ENCODE measurements around the gene UQCC2.

The UQCC2 gene

DNA sequence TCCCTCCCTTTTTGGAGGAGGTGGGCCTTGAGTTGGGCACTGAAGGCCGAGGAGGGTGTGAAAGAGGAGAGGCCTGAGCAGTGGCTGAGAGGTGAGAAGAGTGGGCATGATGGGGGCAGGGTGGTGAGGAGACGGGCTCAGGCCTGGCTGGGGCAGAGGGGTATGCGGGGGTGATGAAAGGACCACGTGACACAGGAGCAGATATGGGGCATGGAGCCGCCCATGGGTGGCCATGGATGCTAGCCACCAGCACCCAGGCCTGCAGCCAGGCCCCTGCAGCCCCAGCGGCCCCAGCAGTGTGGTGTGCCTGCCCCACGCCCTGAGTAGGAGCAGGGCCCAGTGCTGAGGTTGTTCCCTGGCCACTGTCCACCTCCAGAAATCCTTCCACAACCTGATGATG, 26.5 kb downstream of the UQCC2 start:
- Histone ChIP-seq H4K91ac (ENCODE audit: low read length) (peak overlapping the region; percentile 18), H3K4me1 (ENCODE audit: control insufficient read depth, insufficient read depth, low read depth, low read length) (peaks cover 4% of the 10 kb centered on the region)
- 94% methylated on average over 7 of the region's 7 CpGs for WGBS

GRCh38 chr6:33684428-33684896, 27.0 kb downstream of the UQCC2 start:
- Histone ChIP-seq H3K4ac (ENCODE audit: low read depth in 1 of 2, low read length in 2 of 2) (no peak overlapping the region), H3K9ac (ENCODE audit: low read length) (no peak overlapping the region), H3K18ac (ENCODE audit: low read depth in 1 of 2, low read length in 2 of 2) (no peak overlapping the region), H3K36me3 (ENCODE audit: control insufficient read depth in 1 of 2, insufficient read depth in 2 of 2, low read depth in 1 of 2, low read length in 2 of 2) (peaks cover 90 to 96% of the 10 kb centered on the region in 2 experiments), H2BK12ac (ENCODE audit: low read length in 2 of 2) (no peak overlapping the region), H2BK5ac (ENCODE audit: low read depth, low read length, poor library complexity, severe bottlenecking) (no peak overlapping the region), H3K14ac (ENCODE audit: low read length in 2 of 2) (no peak overlapping the region), H3K4me1 (ENCODE audit: control insufficient read depth, insufficient read depth, low read depth, low read length) (peaks cover 4% of the 10 kb centered on the region), H3K27ac (ENCODE audit: low read length, poor library complexity, severe bottlenecking) (no peak overlapping the region), H2AK5ac (ENCODE audit: low read length, severe bottlenecking) (no peak overlapping the region), H4K91ac (ENCODE audit: low read length) (no peak overlapping the region), H3K27me3 (ENCODE audit: control insufficient read depth in 1 of 2, insufficient read depth in 1 of 2, low read length in 2 of 2) (no peaks in the 10 kb centered on the region), H2BK120ac (ENCODE audit: low read depth, low read length) (no peak overlapping the region), H3K4me3 (ENCODE audit: insufficient read depth in 1 of 2, low read depth in 1 of 2, low read length in 2 of 2) (peak overlapping the region in 1 of 2 experiments; percentile 0), H3K23ac (ENCODE audit: low read length in 2 of 2) (no peak overlapping the region), H3K79me1 (replicated peaks; ENCODE audit: low read length, poor library complexity, severe bottlenecking) (no peaks in the 10 kb centered on the region), H3K4me2 (ENCODE audit: low read length, poor library complexity, severe bottlenecking) (no peak overlapping the region), H3K9me3 (ENCODE audit: control insufficient read depth, low read length) (no peaks in the 10 kb centered on the region), H4K8ac (ENCODE audit: low read length) (no peak overlapping the region), H2BK15ac (ENCODE audit: low read depth, poor library complexity, severe bottlenecking) (no peak overlapping the region), H2AFZ (ENCODE audit: low read depth, low read length) (no peak overlapping the region)
- WGBS: 98% methylated on average over 16 of the region's 16 CpGs
- no peak for DNase-seq

More for the DNA sequence above, 26.5 kb downstream of the UQCC2 start:
- no peaks in the 10 kb centered on the region for H3K9me3 ChIP-seq (ENCODE audit: control insufficient read depth, low read length)
- H3K27me3 ChIP-seq (ENCODE audit: control insufficient read depth in 1 of 2, insufficient read depth in 1 of 2, low read length in 2 of 2): no peaks in the 10 kb centered on the region
- H2BK120ac ChIP-seq (ENCODE audit: low read depth, low read length): no peak overlapping the region
- no peak for DNase-seq
- H2BK15ac ChIP-seq (ENCODE audit: low read depth, poor library complexity, severe bottlenecking): no peak overlapping the region
- no peak overlapping the region for H3K4ac ChIP-seq (ENCODE audit: low read depth in 1 of 2, low read length in 2 of 2)
- H3K79me1 ChIP-seq (replicated peaks; ENCODE audit: low read length, poor library complexity, severe bottlenecking): no peaks in the 10 kb centered on the region
- H3K23ac ChIP-seq (ENCODE audit: low read length in 2 of 2): no peak overlapping the region
- no peak overlapping the region for H3K9ac ChIP-seq (ENCODE audit: low read length)
- H2AK5ac ChIP-seq (ENCODE audit: low read length, severe bottlenecking): no peak overlapping the region
- H2BK12ac ChIP-seq (ENCODE audit: low read length in 2 of 2): no peak overlapping the region
- H3K18ac ChIP-seq (ENCODE audit: low read depth in 1 of 2, low read length in 2 of 2): no peak overlapping the region
- no peak overlapping the region for H3K4me3 ChIP-seq (ENCODE audit: insufficient read depth in 1 of 2, low read depth in 1 of 2, low read length in 2 of 2)
- H3K27ac ChIP-seq (ENCODE audit: low read length, poor library complexity, severe bottlenecking): no peak overlapping the region
- H2BK5ac ChIP-seq (ENCODE audit: low read depth, low read length, poor library complexity, severe bottlenecking): no peak overlapping the region
- H3K4me2 ChIP-seq (ENCODE audit: low read length, poor library complexity, severe bottlenecking): no peak overlapping the region
- no peak overlapping the region for H2AFZ ChIP-seq (ENCODE audit: low read depth, low read length)
- no peak overlapping the region for H4K8ac ChIP-seq (ENCODE audit: low read length)
- H3K36me3 ChIP-seq (ENCODE audit: control insufficient read depth in 1 of 2, insufficient read depth in 2 of 2, low read depth in 1 of 2, low read length in 2 of 2): peaks cover 90 to 96% of the 10 kb centered on the region in 2 experiments
- no peak overlapping the region for H3K14ac ChIP-seq (ENCODE audit: low read length in 2 of 2)

DNA sequence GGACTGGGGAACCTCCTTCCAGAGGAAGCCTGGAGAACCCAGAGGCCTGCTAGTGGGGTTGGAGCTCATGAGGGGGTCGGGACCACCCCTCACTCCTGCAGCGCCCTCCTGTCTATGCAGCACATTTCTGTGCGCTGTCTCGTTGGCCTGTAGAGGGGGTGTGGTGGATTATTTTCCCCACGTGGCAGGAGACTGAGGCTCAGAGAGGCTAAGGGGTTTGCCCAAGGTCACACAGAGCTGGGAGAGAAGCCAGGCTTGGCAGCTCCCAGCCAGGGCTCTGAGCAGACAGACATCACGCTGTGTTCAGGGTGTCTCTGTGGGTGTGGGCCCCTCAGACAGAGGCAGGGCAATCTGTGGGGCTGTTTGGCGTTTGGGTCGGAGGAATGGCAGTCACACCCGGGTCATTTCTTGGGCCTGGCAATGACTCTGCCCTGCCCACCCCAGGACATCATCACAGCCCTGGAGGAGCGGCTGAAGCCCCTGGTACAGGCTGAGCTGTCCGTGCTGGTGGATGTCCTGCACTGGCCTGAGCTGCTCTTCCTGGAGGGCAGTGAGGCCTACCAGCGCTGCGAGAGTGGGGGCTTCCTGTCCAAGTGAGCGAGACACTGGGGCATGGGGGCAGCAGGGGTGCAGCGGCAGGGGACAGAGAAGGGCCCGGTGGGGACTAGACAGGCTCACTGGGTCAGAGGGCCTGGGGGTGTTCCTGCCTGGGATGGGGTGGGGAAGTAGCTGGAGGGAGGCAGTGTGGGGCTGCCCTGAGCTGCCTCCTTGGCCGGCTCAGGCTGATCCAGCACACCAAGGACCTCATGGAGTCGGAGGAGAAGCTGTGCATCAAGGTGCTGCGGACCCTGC, 27.7 kb downstream of the UQCC2 start:
- H3K36me3 ChIP-seq (ENCODE audit: control insufficient read depth in 1 of 2, insufficient read depth in 2 of 2, low read depth in 1 of 2, low read length in 2 of 2): peaks cover 90 to 96% of the 10 kb centered on the region in 2 experiments
- no peak overlapping the region for H4K91ac ChIP-seq (ENCODE audit: low read length)
- H2BK15ac ChIP-seq (ENCODE audit: low read depth, poor library complexity, severe bottlenecking): no peak overlapping the region
- 93% methylated on average over 18 of the region's 19 CpGs for WGBS
- no peaks in the 10 kb centered on the region for H3K79me1 ChIP-seq (replicated peaks; ENCODE audit: low read length, poor library complexity, severe bottlenecking)
- no peak for DNase-seq
- H3K27me3 ChIP-seq (ENCODE audit: control insufficient read depth in 1 of 2, insufficient read depth in 1 of 2, low read length in 2 of 2): no peaks in the 10 kb centered on the region
- no peak overlapping the region for H4K8ac ChIP-seq (ENCODE audit: low read length)
- no peak overlapping the region for H2AFZ ChIP-seq (ENCODE audit: low read depth, low read length)
- no peaks in the 10 kb centered on the region for H3K9me3 ChIP-seq (ENCODE audit: control insufficient read depth, low read length)
- H3K23ac ChIP-seq (ENCODE audit: low read length in 2 of 2): no peak overlapping the region
- H3K4me2 ChIP-seq (ENCODE audit: low read length, poor library complexity, severe bottlenecking): no peak overlapping the region
- no peak overlapping the region for H3K18ac ChIP-seq (ENCODE audit: low read depth in 1 of 2, low read length in 2 of 2)
- H3K4me1 ChIP-seq (ENCODE audit: control insufficient read depth, insufficient read depth, low read depth, low read length): peaks cover 4% of the 10 kb centered on the region
- no peak overlapping the region for H2BK12ac ChIP-seq (ENCODE audit: low read length in 2 of 2)
- no peak overlapping the region for H2BK5ac ChIP-seq (ENCODE audit: low read depth, low read length, poor library complexity, severe bottlenecking)
- H3K9ac ChIP-seq (ENCODE audit: low read length): no peak overlapping the region
- no peak overlapping the region for H3K14ac ChIP-seq (ENCODE audit: low read length in 2 of 2)
- no peak overlapping the region for H2BK120ac ChIP-seq (ENCODE audit: low read depth, low read length)
- no peak overlapping the region for H3K4ac ChIP-seq (ENCODE audit: low read depth in 1 of 2, low read length in 2 of 2)
- H3K4me3 ChIP-seq (ENCODE audit: insufficient read depth in 1 of 2, low read depth in 1 of 2, low read length in 2 of 2): no peak overlapping the region
- no peak overlapping the region for H3K27ac ChIP-seq (ENCODE audit: low read length, poor library complexity, severe bottlenecking)
- H2AK5ac ChIP-seq (ENCODE audit: low read length, severe bottlenecking): no peak overlapping the region

GRCh38 chr6:33683051-33683571, 28.4 kb downstream of the UQCC2 start:
- peaks cover under 1% of the 10 kb centered on the region for H3K79me1 ChIP-seq (replicated peaks; ENCODE audit: low read length, poor library complexity, severe bottlenecking)
- H3K27me3 ChIP-seq (ENCODE audit: control insufficient read depth in 1 of 2, insufficient read depth in 1 of 2, low read length in 2 of 2): no peaks in the 10 kb centered on the region
- H3K23ac ChIP-seq (ENCODE audit: low read length in 2 of 2): no peak overlapping the region
- H3K14ac ChIP-seq (ENCODE audit: low read length in 2 of 2): no peak overlapping the region
- H2AFZ ChIP-seq (ENCODE audit: low read depth, low read length): no peak overlapping the region
- no peak overlapping the region for H3K18ac ChIP-seq (ENCODE audit: low read depth in 1 of 2, low read length in 2 of 2)
- H2BK15ac ChIP-seq (ENCODE audit: low read depth, poor library complexity, severe bottlenecking): no peak overlapping the region
- H2BK12ac ChIP-seq (ENCODE audit: low read length in 2 of 2): no peak overlapping the region
- H2AK5ac ChIP-seq (ENCODE audit: low read length, severe bottlenecking): no peak overlapping the region
- no peaks in the 10 kb centered on the region for H3K9me3 ChIP-seq (ENCODE audit: control insufficient read depth, low read length)
- no peak overlapping the region for H4K91ac ChIP-seq (ENCODE audit: low read length)
- H2BK120ac ChIP-seq (ENCODE audit: low read depth, low read length): no peak overlapping the region
- H3K4me2 ChIP-seq (ENCODE audit: low read length, poor library complexity, severe bottlenecking): no peak overlapping the region
- H3K36me3 ChIP-seq (ENCODE audit: control insufficient read depth in 1 of 2, insufficient read depth in 2 of 2, low read depth in 1 of 2, low read length in 2 of 2): peaks cover 90 to 95% of the 10 kb centered on the region in 2 experiments
- H3K4ac ChIP-seq (ENCODE audit: low read depth in 1 of 2, low read length in 2 of 2): no peak overlapping the region
- no peak overlapping the region for H3K9ac ChIP-seq (ENCODE audit: low read length)
- DNase-seq: no peak
- H3K4me3 ChIP-seq (ENCODE audit: insufficient read depth in 1 of 2, low read depth in 1 of 2, low read length in 2 of 2): no peak overlapping the region
- H2BK5ac ChIP-seq (ENCODE audit: low read depth, low read length, poor library complexity, severe bottlenecking): no peak overlapping the region
- no peak overlapping the region for H3K27ac ChIP-seq (ENCODE audit: low read length, poor library complexity, severe bottlenecking)
- WGBS: 95% methylated on average over 15 of the region's 15 CpGs
- no peak overlapping the region for H4K8ac ChIP-seq (ENCODE audit: low read length)
- H3K4me1 ChIP-seq (ENCODE audit: control insufficient read depth, insufficient read depth, low read depth, low read length): peaks cover 5% of the 10 kb centered on the region

All from mesenchymal stem cell (in vitro differentiated cells and primary cell).